Measurements from ENCODE around the gene YIPF1. TPM values are rescaled to one million over a fixed set of nuclear protein-coding genes. Genes with fewer than 3 reads are reported as not detected.
"Not testable (repeated sequence)": the region's sequence is repeated elsewhere in the genome, so short reads cannot be mapped to it uniquely, and the experiment has no call there.

The YIPF1 gene
- total RNA-seq, 2 donors from 2014 or later: 16.9 to 25.3 TPM

GRCh38 chr1:53890522-53890941 is 935 bp upstream of the YIPF1 start:
- Mint-ChIP-seq H3K27me3 (peaks cover 3 to 11% of the 10 kb centered on the region in 2 donors), H3K4me1 (ENCODE audit: low read depth in 2 of 2) (peaks cover 32 to 43% of the 10 kb centered on the region in 2 donors), H3K9me3 (no peaks in the 10 kb centered on the region), H3K27ac (peak overlapping the region; percentile 99 to 100), H3K36me3 (no peaks in the 10 kb centered on the region), H3K4me3 (peak overlapping the region; percentile 100)
- no peak for DNase-seq (ENCODE audit: low spot score)
- ATAC-seq: no peak

GRCh38 chr1:53888681-53889080 is 916 bp downstream of the YIPF1 start:
- Mint-ChIP-seq H3K4me1 (ENCODE audit: low read depth in 2 of 2) (peaks cover 32 to 33% of the 10 kb centered on the region in 2 donors), H3K27ac (peak overlapping the region; percentile 99 to 100), H3K4me3 (peak overlapping the region; percentile 100), H3K27me3 (peaks cover 0 to 4% of the 10 kb centered on the region in 2 donors), H3K9me3 (no peaks in the 10 kb centered on the region), H3K36me3 (no peaks in the 10 kb centered on the region)
- DNase-seq (ENCODE audit: low spot score) (no peak), ATAC-seq (no peak)

GRCh38 chr1:53883600-53883999 is 6.0 kb downstream of the YIPF1 start:
- not testable (repeated sequence) for H3K9me3 Mint-ChIP-seq; H3K27me3 Mint-ChIP-seq; H3K36me3 Mint-ChIP-seq; ATAC-seq; DNase-seq (ENCODE audit: low spot score); H3K4me3 Mint-ChIP-seq
- H3K4me1 Mint-ChIP-seq (ENCODE audit: low read depth in 2 of 2): peaks cover 6 to 10% of the 10 kb centered on the region in 2 donors
- H3K27ac Mint-ChIP-seq: peak overlapping the region in 1 of 2 donors; percentile 60

- H3K27ac Mint-ChIP-seq, H3K9me3 Mint-ChIP-seq, H3K36me3 Mint-ChIP-seq: not testable (repeated sequence)
These were observed 7.7 kb downstream of the YIPF1 start for GRCh38 chr1:53881853-53882252.

GRCh38 chr1:53878492-53879105 is 11.0 kb downstream of the YIPF1 start:
- Mint-ChIP-seq H3K4me3 (no peak overlapping the region), H3K4me1 (ENCODE audit: low read depth in 2 of 2) (no peaks in the 10 kb centered on the region), H3K9me3 (no peaks in the 10 kb centered on the region), H3K36me3 (peaks cover 19% of the 10 kb centered on the region), H3K27ac (no peak overlapping the region), H3K27me3 (no peaks in the 10 kb centered on the region)
- DNase-seq (ENCODE audit: low spot score): no peak
- ATAC-seq: no peak

More at GRCh38 chr1:53881853-53882252, 7.7 kb downstream of the YIPF1 start:
- H3K4me3 Mint-ChIP-seq; DNase-seq (ENCODE audit: low spot score); H3K27me3 Mint-ChIP-seq; H3K4me1 Mint-ChIP-seq (ENCODE audit: low read depth in 2 of 2); ATAC-seq: not testable (repeated sequence)

GRCh38 chr1:53875150-53875549 is 14.4 kb downstream of the YIPF1 start:
- ATAC-seq; H3K9me3 Mint-ChIP-seq; H3K4me1 Mint-ChIP-seq (ENCODE audit: low read depth in 2 of 2); H3K27me3 Mint-ChIP-seq; H3K4me3 Mint-ChIP-seq; H3K27ac Mint-ChIP-seq; DNase-seq (ENCODE audit: low spot score); H3K36me3 Mint-ChIP-seq: not testable (repeated sequence)

- no peak overlapping the region for H3K27ac Mint-ChIP-seq
- peaks cover 10% of the 10 kb centered on the region for H3K36me3 Mint-ChIP-seq
- no peaks in the 10 kb centered on the region for H3K4me1 Mint-ChIP-seq (ENCODE audit: low read depth in 2 of 2)
- no peak for DNase-seq (ENCODE audit: low spot score)
- no peaks in the 10 kb centered on the region for H3K9me3 Mint-ChIP-seq
- no peak overlapping the region for H3K4me3 Mint-ChIP-seq
- no peak for ATAC-seq
- no peaks in the 10 kb centered on the region for H3K27me3 Mint-ChIP-seq
These were observed 17.7 kb downstream of the YIPF1 start for GRCh38 chr1:53871773-53872484.

- no peak overlapping the region for H3K4me3 Mint-ChIP-seq
- peaks cover 6% of the 10 kb centered on the region for H3K36me3 Mint-ChIP-seq
- ATAC-seq (no peak), DNase-seq (ENCODE audit: low spot score) (no peak)
- H3K9me3 Mint-ChIP-seq: no peaks in the 10 kb centered on the region
- no peak overlapping the region for H3K27ac Mint-ChIP-seq
- H3K27me3 Mint-ChIP-seq: no peaks in the 10 kb centered on the region
- no peaks in the 10 kb centered on the region for H3K4me1 Mint-ChIP-seq (ENCODE audit: low read depth in 2 of 2)
These were observed 18.4 kb downstream of the YIPF1 start for GRCh38 chr1:53871221-53871620.

- Mint-ChIP-seq H3K36me3 (no peaks in the 10 kb centered on the region), H3K27me3 (no peaks in the 10 kb centered on the region), H3K9me3 (no peaks in the 10 kb centered on the region), H3K4me3 (no peak overlapping the region), H3K4me1 (ENCODE audit: low read depth in 2 of 2) (no peaks in the 10 kb centered on the region), H3K27ac (no peak overlapping the region)
- ATAC-seq (no peak), DNase-seq (ENCODE audit: low spot score) (no peak)
These were observed 20.0 kb downstream of the YIPF1 start for GRCh38 chr1:53869454-53870117.

GRCh38 chr1:53868565-53868964 is 21.0 kb downstream of the YIPF1 start:
- Mint-ChIP-seq H3K4me1 (ENCODE audit: low read depth in 2 of 2) (no peaks in the 10 kb centered on the region), H3K27me3 (no peaks in the 10 kb centered on the region), H3K36me3 (no peaks in the 10 kb centered on the region), H3K4me3 (no peak overlapping the region), H3K27ac (no peak overlapping the region), H3K9me3 (no peaks in the 10 kb centered on the region)
- ATAC-seq: no peak
- DNase-seq (ENCODE audit: low spot score): no peak

GRCh38 chr1:53862507-53862906 is 27.1 kb downstream of the YIPF1 start:
- ATAC-seq: no peak
- Mint-ChIP-seq H3K27ac (no peak overlapping the region), H3K4me1 (ENCODE audit: low read depth in 2 of 2) (no peaks in the 10 kb centered on the region), H3K36me3 (no peaks in the 10 kb centered on the region), H3K9me3 (no peaks in the 10 kb centered on the region), H3K4me3 (no peak overlapping the region), H3K27me3 (no peaks in the 10 kb centered on the region)
- DNase-seq (ENCODE audit: low spot score): no peak

GRCh38 chr1:53860967-53861411 is 28.6 kb downstream of the YIPF1 start:
- no peak overlapping the region for H3K4me3 Mint-ChIP-seq
- peak overlapping the region in 1 of 2 donors; percentile 39 for H3K27ac Mint-ChIP-seq

GRCh38 chr1:53851571-53852285 is 37.9 kb downstream of the YIPF1 start:
- Mint-ChIP-seq H3K27ac (no peak overlapping the region), H3K4me3 (no peak overlapping the region), H3K36me3 (peaks cover 14% of the 10 kb centered on the region), H3K4me1 (ENCODE audit: low read depth in 2 of 2) (no peaks in the 10 kb centered on the region), H3K27me3 (peaks cover 0 to 4% of the 10 kb centered on the region in 2 donors), H3K9me3 (no peaks in the 10 kb centered on the region)
- DNase-seq (ENCODE audit: low spot score): no peak
- no peak for ATAC-seq

More at GRCh38 chr1:53860967-53861411, 28.6 kb downstream of the YIPF1 start:
- DNase-seq (ENCODE audit: low spot score) (peak; percentile 62), ATAC-seq (peak; percentile 58 to 64)
- Mint-ChIP-seq H3K9me3 (no peaks in the 10 kb centered on the region), H3K27me3 (no peaks in the 10 kb centered on the region), H3K4me1 (ENCODE audit: low read depth in 2 of 2) (no peaks in the 10 kb centered on the region), H3K36me3 (no peaks in the 10 kb centered on the region)
